SK-N-SH treated with all-trans-retinoic acid at 6 μM for 48 hours (cell line): ENCODE measurements around the gene USP1.

ENCODE experiments used
- ESRRG ChIP-seq: fragments of 250-450 bp; sonication (Bioruptor Pico); IDR thresholded peaks from 2 replicates; pipeline ENCODE4 v1.6.1; 2021; ENCODE audit warnings: mild to moderate bottlenecking
- GLIS3 ChIP-seq: fragments of 250-450 bp; sonication (Bioruptor Pico); IDR thresholded peaks from 2 replicates; pipeline ENCODE4 v1.5.0; 2020; ENCODE audit warnings: mild to moderate bottlenecking, moderate library complexity
- OSR1 ChIP-seq: fragments of 250-450 bp; sonication (Bioruptor Pico); IDR thresholded peaks from 2 replicates; pipeline ENCODE4 v1.8.0; 2022; ENCODE audit warnings: moderate library complexity, mild to moderate bottlenecking, inconsistent platforms
- RARB ChIP-seq: fragments of 250-450 bp; sonication (Bioruptor Pico); IDR thresholded peaks from 2 replicates; pipeline ENCODE4 v1.8.0; 2021; ENCODE audit warnings: mild to moderate bottlenecking, moderate library complexity
- SNAI2 ChIP-seq: fragments of 250-450 bp; sonication (Bioruptor Pico); IDR thresholded peaks from 2 replicates; pipeline ENCODE4 v1.5.0; 2020; ENCODE audit warnings: mild to moderate bottlenecking, moderate library complexity
- TCF4 ChIP-seq: fragments of 250-450 bp; sonication (Bioruptor Pico); IDR thresholded peaks from 2 replicates; pipeline ENCODE4 v1.8.0; 2021; ENCODE audit warnings: mild to moderate bottlenecking, moderate library complexity, borderline replicate concordance
- TOX ChIP-seq: fragments of 250-450 bp; sonication (Bioruptor Pico); IDR thresholded peaks from 2 replicates; pipeline ENCODE4 v1.8.0; 2021; ENCODE audit warnings: mild to moderate bottlenecking, moderate library complexity, borderline replicate concordance
- ZFP3 ChIP-seq: fragments of 250-450 bp; sonication (Bioruptor Pico); IDR thresholded peaks from 2 replicates; pipeline ENCODE4 v1.5.0; 2020; ENCODE audit warnings: mild to moderate bottlenecking, moderate library complexity
- ZFP30 ChIP-seq: fragments of 450-650 bp; formaldehyde crosslinking; IDR thresholded peaks from 2 replicates; pipeline ENCODE4 v1.5.0; 2022; ENCODE audit warnings: mild to moderate bottlenecking, moderate library complexity
- ZNF565 ChIP-seq: fragments of 450-650 bp; formaldehyde crosslinking; conservative IDR thresholded peaks from 2 replicates; pipeline ENCODE4 v1.5.0; 2020; ENCODE audit warnings: low read depth, mild to moderate bottlenecking, moderate library complexity
- TF ChIP-seq, protein P1 (sequence below): fragments of 250-450 bp; sonication (Bioruptor Pico); IDR thresholded peaks from 2 replicates; pipeline ENCODE4 v1.8.0; 2020; ENCODE audit warnings: mild to moderate bottlenecking, moderate library complexity, borderline replicate concordance
- TF ChIP-seq, protein P2 (sequence below): fragments of 250-450 bp; sonication (Bioruptor Pico); IDR thresholded peaks from 2 replicates; pipeline ENCODE4 v1.8.0; 2021; ENCODE audit warnings: low read depth, mild to moderate bottlenecking, moderate library complexity, borderline replicate concordance
- TF ChIP-seq, protein P3 (sequence below): fragments of 250-450 bp; sonication (Bioruptor Pico); IDR thresholded peaks from 2 replicates; pipeline ENCODE4 v1.5.1; 2021; ENCODE audit warnings: mild to moderate bottlenecking, moderate library complexity

DNA sequence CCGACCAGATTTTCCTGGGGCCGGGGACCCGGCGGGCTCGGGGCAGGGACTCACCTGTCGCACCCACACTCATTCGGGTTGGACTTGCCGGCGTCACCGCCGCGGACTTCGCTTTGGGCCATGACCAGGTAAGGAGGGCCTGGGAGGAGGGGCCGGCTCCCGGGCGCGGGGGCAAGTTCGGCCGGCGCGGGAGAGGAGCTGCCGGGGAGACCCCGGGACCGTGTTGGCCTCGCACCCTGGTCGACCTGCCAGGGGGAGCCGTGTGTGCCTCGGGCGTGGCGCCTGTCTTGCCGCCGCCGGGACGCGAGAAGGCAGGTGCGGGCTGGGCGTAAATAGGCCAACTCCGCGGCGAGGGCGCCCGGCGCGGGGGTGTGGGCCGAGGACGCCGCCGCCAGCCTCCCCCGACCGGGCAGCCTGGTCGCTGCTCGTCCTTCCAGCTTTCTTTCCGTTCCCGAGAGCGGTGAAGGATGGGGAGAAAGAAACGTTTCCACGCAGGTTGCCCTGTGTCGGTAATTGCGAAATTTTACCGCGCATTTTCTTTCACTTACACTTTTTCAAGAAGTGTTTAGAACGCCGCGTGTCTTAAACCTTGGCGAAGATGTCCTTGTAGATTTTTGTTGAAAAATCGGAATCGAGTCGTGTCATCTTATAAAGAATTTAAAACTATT lies 558 bp downstream of the USP1 start:
- TF ChIP-seq ZFP30 (CRISPR knock-in tag) = no peak
- TF ChIP-seq GLIS3 (CRISPR knock-in tag) = no peak
- TF ChIP-seq ESRRG (CRISPR knock-in tag) = no peak
- TF ChIP-seq, protein P1, sequence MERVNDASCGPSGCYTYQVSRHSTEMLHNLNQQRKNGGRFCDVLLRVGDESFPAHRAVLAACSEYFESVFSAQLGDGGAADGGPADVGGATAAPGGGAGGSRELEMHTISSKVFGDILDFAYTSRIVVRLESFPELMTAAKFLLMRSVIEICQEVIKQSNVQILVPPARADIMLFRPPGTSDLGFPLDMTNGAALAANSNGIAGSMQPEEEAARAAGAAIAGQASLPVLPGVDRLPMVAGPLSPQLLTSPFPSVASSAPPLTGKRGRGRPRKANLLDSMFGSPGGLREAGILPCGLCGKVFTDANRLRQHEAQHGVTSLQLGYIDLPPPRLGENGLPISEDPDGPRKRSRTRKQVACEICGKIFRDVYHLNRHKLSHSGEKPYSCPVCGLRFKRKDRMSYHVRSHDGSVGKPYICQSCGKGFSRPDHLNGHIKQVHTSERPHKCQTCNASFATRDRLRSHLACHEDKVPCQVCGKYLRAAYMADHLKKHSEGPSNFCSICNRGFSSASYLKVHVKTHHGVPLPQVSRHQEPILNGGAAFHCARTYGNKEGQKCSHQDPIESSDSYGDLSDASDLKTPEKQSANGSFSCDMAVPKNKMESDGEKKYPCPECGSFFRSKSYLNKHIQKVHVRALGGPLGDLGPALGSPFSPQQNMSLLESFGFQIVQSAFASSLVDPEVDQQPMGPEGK = no peak
- TF ChIP-seq RARB = no peak
- TF ChIP-seq OSR1 = no peak
- TF ChIP-seq TCF4 (CRISPR knock-in tag) = no peak
- TF ChIP-seq, protein P2, sequence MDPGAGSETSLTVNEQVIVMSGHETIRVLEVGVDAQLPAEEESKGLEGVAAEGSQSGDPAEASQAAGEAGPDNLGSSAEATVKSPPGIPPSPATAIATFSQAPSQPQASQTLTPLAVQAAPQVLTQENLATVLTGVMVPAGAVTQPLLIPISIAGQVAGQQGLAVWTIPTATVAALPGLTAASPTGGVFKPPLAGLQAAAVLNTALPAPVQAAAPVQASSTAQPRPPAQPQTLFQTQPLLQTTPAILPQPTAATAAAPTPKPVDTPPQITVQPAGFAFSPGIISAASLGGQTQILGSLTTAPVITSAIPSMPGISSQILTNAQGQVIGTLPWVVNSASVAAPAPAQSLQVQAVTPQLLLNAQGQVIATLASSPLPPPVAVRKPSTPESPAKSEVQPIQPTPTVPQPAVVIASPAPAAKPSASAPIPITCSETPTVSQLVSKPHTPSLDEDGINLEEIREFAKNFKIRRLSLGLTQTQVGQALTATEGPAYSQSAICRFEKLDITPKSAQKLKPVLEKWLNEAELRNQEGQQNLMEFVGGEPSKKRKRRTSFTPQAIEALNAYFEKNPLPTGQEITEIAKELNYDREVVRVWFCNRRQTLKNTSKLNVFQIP (CRISPR knock-in tag) = no peak
- TF ChIP-seq ZFP3 (CRISPR knock-in tag) = no peak
- TF ChIP-seq TOX (CRISPR knock-in tag) = no peak
- no peak for TF ChIP-seq SNAI2
- TF ChIP-seq, protein P3, sequence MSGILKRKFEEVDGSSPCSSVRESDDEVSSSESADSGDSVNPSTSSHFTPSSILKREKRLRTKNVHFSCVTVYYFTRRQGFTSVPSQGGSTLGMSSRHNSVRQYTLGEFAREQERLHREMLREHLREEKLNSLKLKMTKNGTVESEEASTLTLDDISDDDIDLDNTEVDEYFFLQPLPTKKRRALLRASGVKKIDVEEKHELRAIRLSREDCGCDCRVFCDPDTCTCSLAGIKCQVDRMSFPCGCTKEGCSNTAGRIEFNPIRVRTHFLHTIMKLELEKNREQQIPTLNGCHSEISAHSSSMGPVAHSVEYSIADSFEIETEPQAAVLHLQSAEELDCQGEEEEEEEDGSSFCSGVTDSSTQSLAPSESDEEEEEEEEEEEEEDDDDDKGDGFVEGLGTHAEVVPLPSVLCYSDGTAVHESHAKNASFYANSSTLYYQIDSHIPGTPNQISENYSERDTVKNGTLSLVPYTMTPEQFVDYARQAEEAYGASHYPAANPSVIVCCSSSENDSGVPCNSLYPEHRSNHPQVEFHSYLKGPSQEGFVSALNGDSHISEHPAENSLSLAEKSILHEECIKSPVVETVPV = no peak
- no peak for TF ChIP-seq ZNF565 (CRISPR knock-in tag)
